NT2/D1 (cell line): Measurements from ENCODE around the gene RHEBL1.

Experiments used
- SUZ12 ChIP-seq: IDR thresholded peaks from 2 replicates; pipeline ENCODE4 v1.6.1; 2011; ENCODE audit not compliant: insufficient read length, insufficient read depth; ENCODE audit errors: extremely low read depth
- YY1 ChIP-seq: IDR thresholded peaks from 2 replicates; pipeline ENCODE4 v1.6.1; 2011; ENCODE audit not compliant: insufficient read length, insufficient read depth
- ZNF274 ChIP-seq: IDR thresholded peaks from 2 replicates; pipeline ENCODE4 v1.6.1; 2011; ENCODE audit warnings: mild to moderate bottlenecking, low read depth, low read length

- TF ChIP-seq YY1: no peak
- TF ChIP-seq ZNF274: no peak
- no peak for TF ChIP-seq SUZ12
These were observed 23.5 kb downstream of the RHEBL1 start for GRCh38 chr12:49046129-49046895.
